GM23338 (cell line): ENCODE results near the gene ATG16L2.

Source experiments
- CREB1 ChIP-seq: fragments of 250-450 bp; sonication (Bioruptor Pico); IDR thresholded peaks from 2 replicates; pipeline ENCODE4 v1.5.0; 2020; ENCODE audit warnings: low read depth, mild to moderate bottlenecking, moderate library complexity
- EZH2 ChIP-seq: fragments of 200-600 bp; sonication (generic); IDR thresholded peaks from one replicate; pipeline ENCODE4 v1.8.0; 2017; ENCODE audit warnings: antibody characterized with exemption, mild to moderate bottlenecking, low read depth; ENCODE audit not compliant: unreplicated experiment
- EZH2phosphoT487 ChIP-seq: fragments of 200-600 bp; sonication (generic); IDR thresholded peaks from one replicate; pipeline ENCODE4 v1.8.1; 2018; ENCODE audit warnings: antibody characterized with exemption; ENCODE audit not compliant: unreplicated experiment
- POLR2AphosphoS5 ChIP-seq: IDR thresholded peaks from 2 replicates; pipeline ENCODE4 v1.6.1; 2016; ENCODE audit warnings: antibody characterized with exemption, low read depth
- STAT1 ChIP-seq: IDR thresholded peaks from one replicate; pipeline ENCODE4 v1.6.1; 2016; ENCODE audit warnings: antibody characterized with exemption; ENCODE audit not compliant: unreplicated experiment
- TF ChIP-seq, protein P1 (sequence below), 2 experiments: fragments of 200-600 bp in 1 of 2; sonication (generic) in 1 of 2; conservative IDR thresholded peaks; 2 replicates each; pipeline versions ENCODE4 v1.5.1 to v1.6.1; 2016 to 2017; ENCODE audit warnings: antibody characterized with exemption in 2 of 2, low read depth in 2 of 2, mild to moderate bottlenecking in 2 of 2, moderate library complexity in 1 of 2
- TF ChIP-seq, protein P2 (sequence below): IDR thresholded peaks from 2 replicates; pipeline ENCODE4 v1.6.1; 2016; ENCODE audit warnings: antibody characterized with exemption
- TF ChIP-seq, protein P3 (sequence below): fragments of 250-450 bp; sonication (Bioruptor Pico); IDR thresholded peaks from 2 replicates; pipeline ENCODE4 v1.5.0; 2020; ENCODE audit warnings: mild to moderate bottlenecking, moderate library complexity
- TF ChIP-seq, protein P4 (sequence below): IDR thresholded peaks from one replicate; pipeline ENCODE4 v1.6.1; 2018; ENCODE audit warnings: antibody characterized with exemption; ENCODE audit not compliant: unreplicated experiment

DNA sequence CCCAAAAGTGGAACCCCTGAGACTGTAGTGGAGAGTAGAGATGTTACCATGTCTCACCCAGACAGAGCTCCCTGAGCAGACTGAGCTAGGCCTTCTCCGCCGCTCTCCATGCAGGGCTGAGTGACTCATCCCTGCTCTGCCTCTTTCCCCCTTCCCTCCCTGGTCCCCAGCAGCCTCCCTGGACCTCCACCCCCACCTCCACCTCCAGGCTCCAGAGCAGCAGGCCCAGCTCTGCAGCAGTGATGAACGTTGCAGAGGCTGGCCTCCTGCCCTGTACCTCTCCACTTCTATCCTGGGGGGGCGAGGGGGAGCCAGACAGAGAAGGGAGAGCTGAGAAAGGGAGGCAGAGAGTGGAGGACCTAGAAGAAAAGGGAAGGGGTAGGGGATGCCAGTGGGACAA, 42.7 kb upstream of the ATG16L2 start:
- TF ChIP-seq EZH2 (no peak), POLR2AphosphoS5 (no peak), EZH2phosphoT487 (no peak), STAT1 (no peak), CREB1 (CRISPR knock-in tag) (no peak)
- TF ChIP-seq, protein P1, sequence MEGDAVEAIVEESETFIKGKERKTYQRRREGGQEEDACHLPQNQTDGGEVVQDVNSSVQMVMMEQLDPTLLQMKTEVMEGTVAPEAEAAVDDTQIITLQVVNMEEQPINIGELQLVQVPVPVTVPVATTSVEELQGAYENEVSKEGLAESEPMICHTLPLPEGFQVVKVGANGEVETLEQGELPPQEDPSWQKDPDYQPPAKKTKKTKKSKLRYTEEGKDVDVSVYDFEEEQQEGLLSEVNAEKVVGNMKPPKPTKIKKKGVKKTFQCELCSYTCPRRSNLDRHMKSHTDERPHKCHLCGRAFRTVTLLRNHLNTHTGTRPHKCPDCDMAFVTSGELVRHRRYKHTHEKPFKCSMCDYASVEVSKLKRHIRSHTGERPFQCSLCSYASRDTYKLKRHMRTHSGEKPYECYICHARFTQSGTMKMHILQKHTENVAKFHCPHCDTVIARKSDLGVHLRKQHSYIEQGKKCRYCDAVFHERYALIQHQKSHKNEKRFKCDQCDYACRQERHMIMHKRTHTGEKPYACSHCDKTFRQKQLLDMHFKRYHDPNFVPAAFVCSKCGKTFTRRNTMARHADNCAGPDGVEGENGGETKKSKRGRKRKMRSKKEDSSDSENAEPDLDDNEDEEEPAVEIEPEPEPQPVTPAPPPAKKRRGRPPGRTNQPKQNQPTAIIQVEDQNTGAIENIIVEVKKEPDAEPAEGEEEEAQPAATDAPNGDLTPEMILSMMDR (conservative IDR thresholded peaks at IDR 0.05; ENCODE audit: low read depth in 2 of 2): no peak
- TF ChIP-seq, protein P2, sequence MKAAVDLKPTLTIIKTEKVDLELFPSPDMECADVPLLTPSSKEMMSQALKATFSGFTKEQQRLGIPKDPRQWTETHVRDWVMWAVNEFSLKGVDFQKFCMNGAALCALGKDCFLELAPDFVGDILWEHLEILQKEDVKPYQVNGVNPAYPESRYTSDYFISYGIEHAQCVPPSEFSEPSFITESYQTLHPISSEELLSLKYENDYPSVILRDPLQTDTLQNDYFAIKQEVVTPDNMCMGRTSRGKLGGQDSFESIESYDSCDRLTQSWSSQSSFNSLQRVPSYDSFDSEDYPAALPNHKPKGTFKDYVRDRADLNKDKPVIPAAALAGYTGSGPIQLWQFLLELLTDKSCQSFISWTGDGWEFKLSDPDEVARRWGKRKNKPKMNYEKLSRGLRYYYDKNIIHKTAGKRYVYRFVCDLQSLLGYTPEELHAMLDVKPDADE: no peak
- TF ChIP-seq, protein P3, sequence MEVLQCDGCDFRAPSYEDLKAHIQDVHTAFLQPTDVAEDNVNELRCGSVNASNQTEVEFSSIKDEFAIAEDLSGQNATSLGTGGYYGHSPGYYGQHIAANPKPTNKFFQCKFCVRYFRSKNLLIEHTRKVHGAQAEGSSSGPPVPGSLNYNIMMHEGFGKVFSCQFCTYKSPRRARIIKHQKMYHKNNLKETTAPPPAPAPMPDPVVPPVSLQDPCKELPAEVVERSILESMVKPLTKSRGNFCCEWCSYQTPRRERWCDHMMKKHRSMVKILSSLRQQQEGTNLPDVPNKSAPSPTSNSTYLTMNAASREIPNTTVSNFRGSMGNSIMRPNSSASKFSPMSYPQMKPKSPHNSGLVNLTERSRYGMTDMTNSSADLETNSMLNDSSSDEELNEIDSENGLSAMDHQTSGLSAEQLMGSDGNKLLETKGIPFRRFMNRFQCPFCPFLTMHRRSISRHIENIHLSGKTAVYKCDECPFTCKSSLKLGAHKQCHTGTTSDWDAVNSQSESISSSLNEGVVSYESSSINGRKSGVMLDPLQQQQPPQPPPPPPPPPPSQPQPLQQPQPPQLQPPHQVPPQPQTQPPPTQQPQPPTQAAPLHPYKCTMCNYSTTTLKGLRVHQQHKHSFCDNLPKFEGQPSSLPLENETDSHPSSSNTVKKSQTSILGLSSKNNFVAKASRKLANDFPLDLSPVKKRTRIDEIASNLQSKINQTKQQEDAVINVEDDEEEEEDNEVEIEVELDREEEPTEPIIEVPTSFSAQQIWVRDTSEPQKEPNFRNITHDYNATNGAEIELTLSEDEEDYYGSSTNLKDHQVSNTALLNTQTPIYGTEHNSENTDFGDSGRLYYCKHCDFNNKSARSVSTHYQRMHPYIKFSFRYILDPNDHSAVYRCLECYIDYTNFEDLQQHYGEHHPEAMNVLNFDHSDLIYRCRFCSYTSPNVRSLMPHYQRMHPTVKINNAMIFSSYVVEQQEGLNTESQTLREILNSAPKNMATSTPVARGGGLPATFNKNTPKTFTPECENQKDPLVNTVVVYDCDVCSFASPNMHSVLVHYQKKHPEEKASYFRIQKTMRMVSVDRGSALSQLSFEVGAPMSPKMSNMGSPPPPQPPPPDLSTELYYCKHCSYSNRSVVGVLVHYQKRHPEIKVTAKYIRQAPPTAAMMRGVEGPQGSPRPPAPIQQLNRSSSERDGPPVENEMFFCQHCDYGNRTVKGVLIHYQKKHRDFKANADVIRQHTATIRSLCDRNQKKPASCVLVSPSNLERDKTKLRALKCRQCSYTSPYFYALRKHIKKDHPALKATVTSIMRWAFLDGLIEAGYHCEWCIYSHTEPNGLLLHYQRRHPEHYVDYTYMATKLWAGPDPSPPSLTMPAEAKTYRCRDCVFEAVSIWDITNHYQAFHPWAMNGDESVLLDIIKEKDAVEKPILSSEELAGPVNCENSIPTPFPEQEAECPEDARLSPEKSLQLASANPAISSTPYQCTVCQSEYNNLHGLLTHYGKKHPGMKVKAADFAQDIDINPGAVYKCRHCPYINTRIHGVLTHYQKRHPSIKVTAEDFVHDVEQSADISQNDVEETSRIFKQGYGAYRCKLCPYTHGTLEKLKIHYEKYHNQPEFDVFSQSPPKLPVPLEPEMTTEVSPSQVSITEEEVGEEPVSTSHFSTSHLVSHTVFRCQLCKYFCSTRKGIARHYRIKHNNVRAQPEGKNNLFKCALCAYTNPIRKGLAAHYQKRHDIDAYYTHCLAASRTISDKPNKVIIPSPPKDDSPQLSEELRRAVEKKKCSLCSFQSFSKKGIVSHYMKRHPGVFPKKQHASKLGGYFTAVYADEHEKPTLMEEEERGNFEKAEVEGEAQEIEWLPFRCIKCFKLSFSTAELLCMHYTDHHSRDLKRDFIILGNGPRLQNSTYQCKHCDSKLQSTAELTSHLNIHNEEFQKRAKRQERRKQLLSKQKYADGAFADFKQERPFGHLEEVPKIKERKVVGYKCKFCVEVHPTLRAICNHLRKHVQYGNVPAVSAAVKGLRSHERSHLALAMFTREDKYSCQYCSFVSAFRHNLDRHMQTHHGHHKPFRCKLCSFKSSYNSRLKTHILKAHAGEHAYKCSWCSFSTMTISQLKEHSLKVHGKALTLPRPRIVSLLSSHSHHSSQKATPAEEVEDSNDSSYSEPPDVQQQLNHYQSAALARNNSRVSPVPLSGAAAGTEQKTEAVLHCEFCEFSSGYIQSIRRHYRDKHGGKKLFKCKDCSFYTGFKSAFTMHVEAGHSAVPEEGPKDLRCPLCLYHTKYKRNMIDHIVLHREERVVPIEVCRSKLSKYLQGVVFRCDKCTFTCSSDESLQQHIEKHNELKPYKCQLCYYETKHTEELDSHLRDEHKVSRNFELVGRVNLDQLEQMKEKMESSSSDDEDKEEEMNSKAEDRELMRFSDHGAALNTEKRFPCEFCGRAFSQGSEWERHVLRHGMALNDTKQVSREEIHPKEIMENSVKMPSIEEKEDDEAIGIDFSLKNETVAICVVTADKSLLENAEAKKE (CRISPR knock-in tag): no peak
- TF ChIP-seq, protein P4, sequence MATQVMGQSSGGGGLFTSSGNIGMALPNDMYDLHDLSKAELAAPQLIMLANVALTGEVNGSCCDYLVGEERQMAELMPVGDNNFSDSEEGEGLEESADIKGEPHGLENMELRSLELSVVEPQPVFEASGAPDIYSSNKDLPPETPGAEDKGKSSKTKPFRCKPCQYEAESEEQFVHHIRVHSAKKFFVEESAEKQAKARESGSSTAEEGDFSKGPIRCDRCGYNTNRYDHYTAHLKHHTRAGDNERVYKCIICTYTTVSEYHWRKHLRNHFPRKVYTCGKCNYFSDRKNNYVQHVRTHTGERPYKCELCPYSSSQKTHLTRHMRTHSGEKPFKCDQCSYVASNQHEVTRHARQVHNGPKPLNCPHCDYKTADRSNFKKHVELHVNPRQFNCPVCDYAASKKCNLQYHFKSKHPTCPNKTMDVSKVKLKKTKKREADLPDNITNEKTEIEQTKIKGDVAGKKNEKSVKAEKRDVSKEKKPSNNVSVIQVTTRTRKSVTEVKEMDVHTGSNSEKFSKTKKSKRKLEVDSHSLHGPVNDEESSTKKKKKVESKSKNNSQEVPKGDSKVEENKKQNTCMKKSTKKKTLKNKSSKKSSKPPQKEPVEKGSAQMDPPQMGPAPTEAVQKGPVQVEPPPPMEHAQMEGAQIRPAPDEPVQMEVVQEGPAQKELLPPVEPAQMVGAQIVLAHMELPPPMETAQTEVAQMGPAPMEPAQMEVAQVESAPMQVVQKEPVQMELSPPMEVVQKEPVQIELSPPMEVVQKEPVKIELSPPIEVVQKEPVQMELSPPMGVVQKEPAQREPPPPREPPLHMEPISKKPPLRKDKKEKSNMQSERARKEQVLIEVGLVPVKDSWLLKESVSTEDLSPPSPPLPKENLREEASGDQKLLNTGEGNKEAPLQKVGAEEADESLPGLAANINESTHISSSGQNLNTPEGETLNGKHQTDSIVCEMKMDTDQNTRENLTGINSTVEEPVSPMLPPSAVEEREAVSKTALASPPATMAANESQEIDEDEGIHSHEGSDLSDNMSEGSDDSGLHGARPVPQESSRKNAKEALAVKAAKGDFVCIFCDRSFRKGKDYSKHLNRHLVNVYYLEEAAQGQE: no peak
